D721Med (cell line): ENCODE data around the gene FAM24A.
A peak's percentile ranks its signal among the peaks of the same experiment; 100 is the strongest.

Source experiments
- DNase-seq: peaks from one replicate; pipeline ENCODE4 v3.0.0; 2011; ENCODE audit warnings: low spot score; ENCODE audit not compliant: insufficient read length
- FAIRE-seq: peaks from 2 replicates; lab custom pipeline; 2011; peaks lifted over from hg19 to GRCh38; lab: Jason Lieb, UNC
- CTCF ChIP-seq: IDR thresholded peaks from 2 replicates; pipeline ENCODE4 v1.5.1; 2012; ENCODE audit warnings: mild to moderate bottlenecking, control low read depth; ENCODE audit not compliant: insufficient read depth; ENCODE audit errors: missing control alignments

The FAM24A gene

GRCh38 chr10:122875843-122876466 is 34.5 kb upstream of the FAM24A start:
- DNase-seq, result no peak

GRCh38 chr10:122876467-122876855 is 33.9 kb upstream of the FAM24A start:
- no peak for FAIRE-seq
- TF ChIP-seq CTCF, result no peak
- DNase-seq, result no peak

More at GRCh38 chr10:122875843-122876466, 34.5 kb upstream of the FAM24A start:
- FAIRE-seq, result no peak
- no peak for TF ChIP-seq CTCF

- no peak for DNase-seq
- FAIRE-seq, result no peak
- no peak for TF ChIP-seq CTCF
These were observed 33.1 kb upstream of the FAM24A start for GRCh38 chr10:122877264-122877663.

GRCh38 chr10:122878799-122879338 is 31.5 kb upstream of the FAM24A start:
- DNase-seq (no peak), FAIRE-seq (no peak)
- TF ChIP-seq CTCF, result no peak

GRCh38 chr10:122879339-122880273 is 30.8 kb upstream of the FAM24A start, which contains the start of gene FAM24B:
Gene FAM24B (minus strand): TSS chr10:122879581. CDS start chr10:122850515, 29,066 bp downstream.
- TF ChIP-seq CTCF, result no peak
- peak; percentile 25 for DNase-seq
- FAIRE-seq, result no peak

GRCh38 chr10:122882766-122883165 is 27.6 kb upstream of the FAM24A start:
- FAIRE-seq, result no peak

More at GRCh38 chr10:122882766-122883165, 27.6 kb upstream of the FAM24A start:
- no peak for TF ChIP-seq CTCF
- DNase-seq, result no peak
